ENCODE data around the gene PGP. TPM values are rescaled to one million over a fixed set of nuclear protein-coding genes. Genes with fewer than 3 reads are reported as not detected.

The PGP gene
- total RNA-seq, 1 experiment from 2014 or later: 36.2 TPM

DNA sequence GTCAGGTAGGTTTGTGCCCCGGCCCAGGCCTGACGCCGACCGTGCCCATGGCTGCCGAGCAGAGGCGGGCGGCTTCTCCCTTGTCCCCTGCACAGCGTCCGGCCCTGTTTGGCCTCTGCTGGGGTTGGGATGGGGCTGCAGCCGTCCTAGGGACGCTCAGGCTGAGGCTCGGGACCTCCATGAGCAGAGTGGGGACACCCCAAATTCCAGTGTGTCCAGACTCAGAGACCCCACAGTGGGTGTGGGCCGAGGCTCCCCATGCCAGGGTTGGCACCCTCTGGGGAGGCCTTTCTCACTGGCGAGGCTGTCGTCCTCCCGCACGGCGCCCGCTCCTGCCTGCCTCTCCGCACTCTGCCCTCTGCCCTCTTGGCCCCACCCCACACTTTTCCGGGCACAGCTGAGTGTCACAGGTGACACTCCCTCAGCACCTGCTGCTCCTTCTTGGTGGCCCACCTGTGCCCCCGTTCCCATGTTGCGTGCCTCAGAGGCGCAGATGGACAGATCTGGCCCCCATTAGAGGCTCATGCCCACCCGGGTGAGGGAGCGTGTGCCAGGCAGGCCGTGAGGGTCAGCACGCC lies 43.0 kb downstream of the PGP start:
- Mint-ChIP-seq H3K36me3 (ENCODE audit: insufficient read depth, unreplicated experiment) (peaks cover 47% of the 10 kb centered on the region), H3K4me1 (ENCODE audit: low read depth, unreplicated experiment) (no peaks in the 10 kb centered on the region), H3K27me3 (ENCODE audit: insufficient read depth, unreplicated experiment) (no peaks in the 10 kb centered on the region), H3K9me3 (ENCODE audit: unreplicated experiment) (no peaks in the 10 kb centered on the region), H3K27ac (ENCODE audit: unreplicated experiment) (no peak overlapping the region), H3K4me3 (ENCODE audit: unreplicated experiment) (no peak overlapping the region)
- H3K4me3 ChIP-seq (ENCODE audit: low read depth, low read length): no peak overlapping the region
- DNase-seq: no peak
- H3K36me3 ChIP-seq (ENCODE audit: control insufficient read depth, insufficient read depth, low read length): no peaks in the 10 kb centered on the region; the same call in none of the 2 replicates
- TF ChIP-seq, protein P1, sequence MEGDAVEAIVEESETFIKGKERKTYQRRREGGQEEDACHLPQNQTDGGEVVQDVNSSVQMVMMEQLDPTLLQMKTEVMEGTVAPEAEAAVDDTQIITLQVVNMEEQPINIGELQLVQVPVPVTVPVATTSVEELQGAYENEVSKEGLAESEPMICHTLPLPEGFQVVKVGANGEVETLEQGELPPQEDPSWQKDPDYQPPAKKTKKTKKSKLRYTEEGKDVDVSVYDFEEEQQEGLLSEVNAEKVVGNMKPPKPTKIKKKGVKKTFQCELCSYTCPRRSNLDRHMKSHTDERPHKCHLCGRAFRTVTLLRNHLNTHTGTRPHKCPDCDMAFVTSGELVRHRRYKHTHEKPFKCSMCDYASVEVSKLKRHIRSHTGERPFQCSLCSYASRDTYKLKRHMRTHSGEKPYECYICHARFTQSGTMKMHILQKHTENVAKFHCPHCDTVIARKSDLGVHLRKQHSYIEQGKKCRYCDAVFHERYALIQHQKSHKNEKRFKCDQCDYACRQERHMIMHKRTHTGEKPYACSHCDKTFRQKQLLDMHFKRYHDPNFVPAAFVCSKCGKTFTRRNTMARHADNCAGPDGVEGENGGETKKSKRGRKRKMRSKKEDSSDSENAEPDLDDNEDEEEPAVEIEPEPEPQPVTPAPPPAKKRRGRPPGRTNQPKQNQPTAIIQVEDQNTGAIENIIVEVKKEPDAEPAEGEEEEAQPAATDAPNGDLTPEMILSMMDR (IDR thresholded peaks at IDR 0.05; ENCODE audit: insufficient read depth in 1 of 2, low read depth in 1 of 2, low read length in 1 of 2, severe bottlenecking in 1 of 2, unreplicated experiment in 1 of 2): no peak
- H3K27me3 ChIP-seq (replicated peaks; ENCODE audit: control insufficient read depth, insufficient read depth, low read length): no peaks in the 10 kb centered on the region
- H3K4me1 ChIP-seq: no peaks in the 10 kb centered on the region
- no peaks in the 10 kb centered on the region for H3K9me3 ChIP-seq
- ChIA-PET POLR2A (no interaction called here), CTCF (no interaction called here)
- BruUV-seq (replicated peaks): no TSS peak
- intact Hi-C loops (cut with micrococcal nuclease; ENCODE audit: unreplicated experiment): no loop called here

DNA sequence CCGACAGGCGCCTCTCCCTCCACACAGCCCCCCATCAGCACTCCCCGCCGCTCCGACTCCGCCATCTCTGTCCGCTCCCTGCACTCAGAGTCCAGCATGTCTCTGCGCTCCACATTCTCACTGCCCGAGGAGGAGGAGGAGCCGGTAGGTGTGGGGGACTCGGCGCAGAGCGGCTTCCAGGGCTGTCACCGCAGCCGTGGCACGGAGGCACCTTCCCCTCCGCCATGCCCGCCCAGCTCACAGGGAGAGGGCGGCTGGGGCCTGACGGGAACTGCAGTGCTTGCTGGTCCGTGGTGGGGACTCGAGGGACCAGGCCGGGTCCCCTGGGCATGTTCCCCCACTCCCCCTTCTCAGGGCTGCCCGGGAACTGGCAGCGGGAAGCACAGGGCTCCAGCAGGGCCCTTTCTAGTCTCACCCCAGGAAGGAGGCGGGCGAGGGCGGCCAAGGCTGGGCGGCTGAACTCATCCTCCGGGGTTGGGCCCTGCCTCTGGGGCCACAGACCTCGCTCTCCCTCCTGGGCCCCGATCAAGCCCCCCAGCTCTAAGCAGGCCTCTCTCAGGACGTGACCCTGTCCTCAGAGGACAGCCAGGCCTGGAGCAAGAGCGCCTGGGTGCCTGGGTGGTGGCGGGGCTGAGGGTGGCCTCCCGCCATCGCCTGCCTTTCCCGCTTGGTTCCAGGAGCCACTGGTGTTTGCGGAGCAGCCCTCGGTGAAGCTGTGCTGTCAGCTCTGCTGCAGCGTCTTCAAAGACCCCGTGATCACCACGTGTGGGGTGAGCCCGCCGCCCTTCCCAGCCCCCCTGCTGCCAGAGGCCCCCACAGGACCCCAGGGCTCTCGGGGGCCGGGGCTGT lies 43.8 kb downstream of the PGP start:
- no peak overlapping the region for H3K4me3 ChIP-seq (ENCODE audit: low read depth, low read length)

DNA sequence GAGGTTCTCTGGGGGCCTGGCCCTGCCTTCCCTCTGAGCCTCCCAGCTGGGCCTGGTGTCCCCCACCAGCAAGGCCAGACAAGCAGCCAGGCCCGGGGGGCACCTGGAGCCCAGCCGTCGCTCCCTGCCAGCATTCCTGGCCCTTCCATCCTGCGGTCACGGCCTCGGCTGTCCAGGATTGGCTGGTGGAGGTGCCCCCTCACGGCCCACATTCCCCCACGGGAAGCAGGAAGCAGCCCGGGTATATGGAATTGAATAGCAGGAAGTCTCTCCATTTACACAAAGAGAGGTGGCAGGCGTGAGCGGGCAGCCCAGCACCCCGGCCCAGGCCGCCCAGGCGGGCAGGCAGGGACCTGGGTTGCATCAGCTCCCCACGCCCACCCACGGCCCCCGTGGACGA lies 44.6 kb downstream of the PGP start:
- peaks cover 1% of the 10 kb centered on the region; the same call in 1 of the 2 replicates for H3K36me3 ChIP-seq (ENCODE audit: control insufficient read depth, insufficient read depth, low read length)

More for the DNA sequence above, 43.8 kb downstream of the PGP start:
- H3K27me3 ChIP-seq (replicated peaks; ENCODE audit: control insufficient read depth, insufficient read depth, low read length): no peaks in the 10 kb centered on the region
- TF ChIP-seq, protein P1 (IDR thresholded peaks at IDR 0.05; ENCODE audit: insufficient read depth in 1 of 2, low read depth in 1 of 2, low read length in 1 of 2, severe bottlenecking in 1 of 2, unreplicated experiment in 1 of 2): no peak
- BruUV-seq (replicated peaks): no TSS peak
- no peak for DNase-seq
- CTCF ChIA-PET: no interaction called here
- POLR2A ChIA-PET: no interaction called here
- no peaks in the 10 kb centered on the region; the same call in 1 of the 2 replicates for H3K36me3 ChIP-seq (ENCODE audit: control insufficient read depth, insufficient read depth, low read length)
- Mint-ChIP-seq H3K36me3 (ENCODE audit: insufficient read depth, unreplicated experiment) (peaks cover 45% of the 10 kb centered on the region), H3K27me3 (ENCODE audit: insufficient read depth, unreplicated experiment) (no peaks in the 10 kb centered on the region), H3K4me1 (ENCODE audit: low read depth, unreplicated experiment) (no peaks in the 10 kb centered on the region), H3K4me3 (ENCODE audit: unreplicated experiment) (no peak overlapping the region), H3K27ac (ENCODE audit: unreplicated experiment) (no peak overlapping the region), H3K9me3 (ENCODE audit: unreplicated experiment) (no peaks in the 10 kb centered on the region)
- H3K4me1 ChIP-seq: no peaks in the 10 kb centered on the region
- intact Hi-C loops (cut with micrococcal nuclease; ENCODE audit: unreplicated experiment): no loop called here
- no peaks in the 10 kb centered on the region for H3K9me3 ChIP-seq

More for the DNA sequence above, 44.6 kb downstream of the PGP start:
- intact Hi-C loops (cut with micrococcal nuclease; ENCODE audit: unreplicated experiment): no loop called here
- no peaks in the 10 kb centered on the region for H3K27me3 Mint-ChIP-seq (ENCODE audit: insufficient read depth, unreplicated experiment)
- POLR2A ChIA-PET: no interaction called here
- CTCF ChIA-PET: no interaction called here
- H3K4me3 ChIP-seq (ENCODE audit: low read depth, low read length): no peak overlapping the region
- TF ChIP-seq, protein P1 (IDR thresholded peaks at IDR 0.05; ENCODE audit: insufficient read depth in 1 of 2, low read depth in 1 of 2, low read length in 1 of 2, severe bottlenecking in 1 of 2, unreplicated experiment in 1 of 2): no peak
- no peaks in the 10 kb centered on the region for H3K9me3 ChIP-seq
- H3K4me1 ChIP-seq: no peaks in the 10 kb centered on the region
- no peak for DNase-seq
- H3K4me1 Mint-ChIP-seq (ENCODE audit: low read depth, unreplicated experiment): no peaks in the 10 kb centered on the region
- no peaks in the 10 kb centered on the region for H3K9me3 Mint-ChIP-seq (ENCODE audit: unreplicated experiment)
- H3K4me3 Mint-ChIP-seq (ENCODE audit: unreplicated experiment): no peak overlapping the region
- peaks cover 41% of the 10 kb centered on the region for H3K36me3 Mint-ChIP-seq (ENCODE audit: insufficient read depth, unreplicated experiment)
- H3K27ac Mint-ChIP-seq (ENCODE audit: unreplicated experiment): no peak overlapping the region
- BruUV-seq (replicated peaks): no TSS peak
- no peaks in the 10 kb centered on the region for H3K27me3 ChIP-seq (replicated peaks; ENCODE audit: control insufficient read depth, insufficient read depth, low read length)
